ENCODE data around the gene FFAR1.

DNA sequence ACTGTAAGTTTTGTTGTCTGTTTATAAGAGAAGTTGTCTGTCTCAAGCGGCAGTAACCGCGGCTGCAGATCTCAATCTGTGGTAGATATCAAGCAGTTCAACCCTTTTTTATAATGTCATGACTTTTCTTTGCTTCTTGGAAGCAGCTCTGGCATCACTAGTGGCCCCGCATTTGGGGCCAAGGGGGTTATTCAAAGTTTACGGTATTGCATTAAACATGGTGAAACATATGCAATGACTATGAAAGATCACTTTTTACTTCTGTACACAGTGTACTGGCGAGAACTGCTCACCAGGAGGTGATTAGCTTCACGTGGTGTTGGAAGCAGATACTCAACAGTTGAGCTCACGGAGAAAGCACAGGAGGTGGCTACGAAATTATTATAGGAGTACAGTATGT is 5.9 kb downstream of the FFAR1 start:
- TF ChIP-seq, protein P1, sequence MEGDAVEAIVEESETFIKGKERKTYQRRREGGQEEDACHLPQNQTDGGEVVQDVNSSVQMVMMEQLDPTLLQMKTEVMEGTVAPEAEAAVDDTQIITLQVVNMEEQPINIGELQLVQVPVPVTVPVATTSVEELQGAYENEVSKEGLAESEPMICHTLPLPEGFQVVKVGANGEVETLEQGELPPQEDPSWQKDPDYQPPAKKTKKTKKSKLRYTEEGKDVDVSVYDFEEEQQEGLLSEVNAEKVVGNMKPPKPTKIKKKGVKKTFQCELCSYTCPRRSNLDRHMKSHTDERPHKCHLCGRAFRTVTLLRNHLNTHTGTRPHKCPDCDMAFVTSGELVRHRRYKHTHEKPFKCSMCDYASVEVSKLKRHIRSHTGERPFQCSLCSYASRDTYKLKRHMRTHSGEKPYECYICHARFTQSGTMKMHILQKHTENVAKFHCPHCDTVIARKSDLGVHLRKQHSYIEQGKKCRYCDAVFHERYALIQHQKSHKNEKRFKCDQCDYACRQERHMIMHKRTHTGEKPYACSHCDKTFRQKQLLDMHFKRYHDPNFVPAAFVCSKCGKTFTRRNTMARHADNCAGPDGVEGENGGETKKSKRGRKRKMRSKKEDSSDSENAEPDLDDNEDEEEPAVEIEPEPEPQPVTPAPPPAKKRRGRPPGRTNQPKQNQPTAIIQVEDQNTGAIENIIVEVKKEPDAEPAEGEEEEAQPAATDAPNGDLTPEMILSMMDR (conservative IDR thresholded peaks at IDR 0.05), result no peak
- no peak for TF ChIP-seq ZFX (IDR thresholded peaks at IDR 0.05)

Data from C4-2B (cell line).